Vagina (tissue), 2 donors: Measurements from ENCODE around the gene PLAGL2.

Experiments used
- POLR2A ChIP-seq, 2 donors: fragments of 450-650 bp; IDR thresholded peaks; one replicate each; pipeline ENCODE4 v1.6.1; 2017; ENCODE audit warnings: antibody characterized with exemption in 2 of 2, mild to moderate bottlenecking in 2 of 2, moderate library complexity in 2 of 2
- POLR2AphosphoS5 ChIP-seq, 2 donors: sonication (generic); formaldehyde crosslinking; IDR thresholded peaks; one replicate each; pipeline ENCODE4 v1.9.0; 2017; ENCODE audit warnings: antibody characterized with exemption in 2 of 2, mild to moderate bottlenecking in 2 of 2, low read depth in 1 of 2; ENCODE audit not compliant: insufficient read depth in 1 of 2
- TF ChIP-seq, protein P1 (sequence below), 3 experiments: fragments of 450-650 bp in 2 of 3; fragments of 200-600 bp in 1 of 3; sonication (generic) in 1 of 3; IDR thresholded peaks; one replicate each; pipeline ENCODE4 v1.5.1; 2017 to 2019; ENCODE audit warnings: antibody characterized with exemption in 3 of 3, mild to moderate bottlenecking in 2 of 3, moderate library complexity in 2 of 3

DNA sequence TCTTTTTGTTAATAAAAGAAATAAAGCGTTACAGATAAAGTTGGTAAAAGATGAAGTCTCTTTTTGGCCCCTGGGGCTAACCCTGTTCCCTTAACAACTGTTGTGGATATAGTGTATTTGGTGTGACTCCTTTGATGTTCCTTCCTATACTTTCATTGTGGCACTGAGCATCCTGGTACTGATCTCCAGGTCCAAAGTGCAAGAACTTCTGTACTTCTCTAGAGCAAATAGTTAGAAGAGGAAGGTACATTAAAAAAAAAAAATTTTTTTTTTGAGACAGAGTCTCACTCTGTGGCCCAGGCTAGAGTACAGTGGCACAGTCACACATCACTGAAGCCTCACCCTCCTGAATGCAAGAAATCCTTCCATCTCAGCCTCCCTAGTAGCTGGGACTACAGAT, 6.3 kb upstream of the PLAGL2 start:
- TF ChIP-seq, protein P1, sequence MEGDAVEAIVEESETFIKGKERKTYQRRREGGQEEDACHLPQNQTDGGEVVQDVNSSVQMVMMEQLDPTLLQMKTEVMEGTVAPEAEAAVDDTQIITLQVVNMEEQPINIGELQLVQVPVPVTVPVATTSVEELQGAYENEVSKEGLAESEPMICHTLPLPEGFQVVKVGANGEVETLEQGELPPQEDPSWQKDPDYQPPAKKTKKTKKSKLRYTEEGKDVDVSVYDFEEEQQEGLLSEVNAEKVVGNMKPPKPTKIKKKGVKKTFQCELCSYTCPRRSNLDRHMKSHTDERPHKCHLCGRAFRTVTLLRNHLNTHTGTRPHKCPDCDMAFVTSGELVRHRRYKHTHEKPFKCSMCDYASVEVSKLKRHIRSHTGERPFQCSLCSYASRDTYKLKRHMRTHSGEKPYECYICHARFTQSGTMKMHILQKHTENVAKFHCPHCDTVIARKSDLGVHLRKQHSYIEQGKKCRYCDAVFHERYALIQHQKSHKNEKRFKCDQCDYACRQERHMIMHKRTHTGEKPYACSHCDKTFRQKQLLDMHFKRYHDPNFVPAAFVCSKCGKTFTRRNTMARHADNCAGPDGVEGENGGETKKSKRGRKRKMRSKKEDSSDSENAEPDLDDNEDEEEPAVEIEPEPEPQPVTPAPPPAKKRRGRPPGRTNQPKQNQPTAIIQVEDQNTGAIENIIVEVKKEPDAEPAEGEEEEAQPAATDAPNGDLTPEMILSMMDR (IDR thresholded peaks at IDR 0.05) = no peak
- no peak for TF ChIP-seq POLR2AphosphoS5 (IDR thresholded peaks at IDR 0.05; ENCODE audit: insufficient read depth in 1 of 2, low read depth in 1 of 2)
- TF ChIP-seq POLR2A (IDR thresholded peaks at IDR 0.05) = no peak
